HepG2 (cell line): ENCODE data around the gene CD99L2. TPM values are rescaled to one million over a fixed set of nuclear protein-coding genes. Genes with fewer than 3 reads are reported as not detected.
A peak's percentile ranks its signal among the peaks of the same experiment; 100 is the strongest.

Source experiments
- ATAC-seq: fragments of 200-7000 bp; cut with Tn5 transposase; 3 replicates; pipeline ENCODE4 v1.9.1; 2020; ENCODE audit warnings: mild to moderate bottlenecking, moderate library complexity
- BruUV-seq: library from RNA; stranded (reverse); fragments of 400-500 nt; replicated peaks from 2 replicates; lab custom pipeline; 2021; lab: Mats Ljungman, UMichigan
- CTCF ChIA-PET: fragments of 300-600 bp; formaldehyde crosslinking; extraction: SDS; loops from one replicate; lab custom pipeline; 2021; ENCODE audit warnings: low total read pairs, inconsistent platforms, low intra/inter-chr PET ratio; lab: Yijun Ruan, JAX
- POLR2A ChIA-PET: fragments of 350-600 bp; sonication (Branson Sonifier 250); formaldehyde crosslinking; loops from one replicate; lab custom pipeline; 2020; ENCODE audit warnings: antibody characterized with exemption, inconsistent platforms; lab: Yijun Ruan, JAX
- DNase-seq: peaks from one replicate; pipeline ENCODE4 v3.0.0-alpha.2; 2015; ENCODE audit warnings: low spot score
- FAIRE-seq: peaks from 3 replicates; lab custom pipeline; 2011; peaks lifted over from hg19 to GRCh38; lab: Jason Lieb, UNC
- H2AFZ ChIP-seq: one replicate; pipeline ENCODE4 v1.6.1; 2011; ENCODE audit warnings: low read length, inconsistent platforms
- H3K27ac ChIP-seq: fragments of 300-600 bp; 3 replicates; pipeline ENCODE4 v1.8.0; 2011; ENCODE audit warnings: mixed run types, mild to moderate bottlenecking, mixed read lengths, low read length, inconsistent platforms; ENCODE audit not compliant: insufficient read depth; ENCODE audit errors: extremely low read length
- H3K27me3 ChIP-seq, 2 experiments: fragments of 200-600 bp in 1 of 2; 2 replicates in 1 of 2; 3 replicates in 1 of 2; pipeline versions ENCODE4 v1.6.0 to v1.8.0; 2011; ENCODE audit warnings: low read length in 2 of 2, mild to moderate bottlenecking in 2 of 2, moderate library complexity in 2 of 2, inconsistent platforms in 1 of 2; ENCODE audit not compliant: insufficient read depth in 2 of 2, control insufficient read depth in 1 of 2
- H3K36me3 ChIP-seq, 2 experiments: fragments of 200-600 bp in 1 of 2; replicated peaks in 1 of 2; 2 replicates in 1 of 2; 3 replicates in 1 of 2; pipeline versions ENCODE4 v1.5.1 to v1.8.0; 2011; ENCODE audit warnings: low read length in 2 of 2, inconsistent platforms in 1 of 2; ENCODE audit not compliant: insufficient read depth in 2 of 2, control insufficient read depth in 1 of 2
- H3K4me1 ChIP-seq: 2 replicates; pipeline ENCODE4 v1.5.1; 2012; ENCODE audit warnings: low read length, inconsistent platforms; ENCODE audit not compliant: insufficient read depth
- H3K4me2 ChIP-seq: 2 replicates; pipeline ENCODE4 v1.6.0; 2011; ENCODE audit warnings: low read depth, low read length, inconsistent platforms
- H3K4me3 ChIP-seq, 3 experiments: fragments of 200-600 bp in 1 of 3; sonication (generic), shearing (Covaris generic) in 1 of 3; replicated peaks in 1 of 3; 2 replicates each; pipeline ENCODE4 v1.5.1; 2011 to 2016; ENCODE audit warnings: low read length in 3 of 3, inconsistent platforms in 2 of 3, low read depth in 2 of 3, mild to moderate bottlenecking in 2 of 3, control low read depth in 1 of 3, mixed read lengths in 1 of 3; ENCODE audit not compliant: insufficient read depth in 1 of 3
- H3K79me2 ChIP-seq: one replicate; pipeline ENCODE4 v1.6.1; 2011; ENCODE audit warnings: low read length, inconsistent platforms; ENCODE audit not compliant: insufficient read depth
- H3K9ac ChIP-seq: 2 replicates; pipeline ENCODE4 v1.6.0; 2011; ENCODE audit warnings: mild to moderate bottlenecking, low read depth, low read length, inconsistent platforms; ENCODE audit not compliant: insufficient read depth
- H3K9me3 ChIP-seq: 2 replicates; pipeline ENCODE4 v1.5.1; 2012; ENCODE audit warnings: mild to moderate bottlenecking, low read length
- H4K20me1 ChIP-seq: 2 replicates; pipeline ENCODE4 v1.6.0; 2011; ENCODE audit warnings: inconsistent platforms, mild to moderate bottlenecking, low read length, moderate library complexity; ENCODE audit not compliant: insufficient read depth
- DMAP1 ChIP-seq: IDR thresholded peaks from 2 replicates; pipeline ENCODE4 v1.6.1; 2016
- KLF13 ChIP-seq: sonication (generic); formaldehyde crosslinking; IDR thresholded peaks from 2 replicates; pipeline ENCODE4 v1.4.0; 2020; ENCODE audit warnings: mild to moderate bottlenecking, missing genetic modification reagents
- MAF1 ChIP-seq: sonication (generic); formaldehyde crosslinking; IDR thresholded peaks from 2 replicates; pipeline ENCODE4 v1.5.0; 2020; ENCODE audit warnings: missing genetic modification reagents, borderline replicate concordance
- MAFF ChIP-seq: IDR thresholded peaks from 2 replicates; pipeline ENCODE4 v1.6.1; 2011; ENCODE audit warnings: low read depth, low read length, improper control_type of control experiment
- MAFK ChIP-seq, 2 experiments: IDR thresholded peaks in 1 of 2; conservative IDR thresholded peaks in 1 of 2; 2 replicates each; pipeline ENCODE4 v1.6.1; 2011; ENCODE audit warnings: improper control_type of control experiment in 2 of 2, low read length in 2 of 2
- ZNF260 ChIP-seq: sonication (generic); formaldehyde crosslinking; IDR thresholded peaks from 2 replicates; pipeline ENCODE4 v1.4.0; 2020; ENCODE audit warnings: missing genetic modification reagents, low read depth, mild to moderate bottlenecking, borderline replicate concordance
- ZNF558 ChIP-seq: sonication (generic); formaldehyde crosslinking; IDR thresholded peaks from 2 replicates; pipeline ENCODE4 v1.9.0; 2022; ENCODE audit warnings: mild to moderate bottlenecking, missing genetic modification reagents, borderline replicate concordance
- WGBS: methylation state at CpG from one replicate; pipeline ENCODE4 v1.1.6; 2017; ENCODE audit warnings: low lambda C conversion rate; 5-methylcytosine and 5-hydroxymethylcytosine counted together
- in situ Hi-C: cut with HindIII; loops from 2 replicates; pipeline ENCODE4 v1.10.0; 2017; ENCODE audit warnings: low pct_unique_long_range_greater_than_20kb; ENCODE audit not compliant: extremely low pct_ligation_motif_present
- intact Hi-C: fragments of 100-400 bp; cut with micrococcal nuclease; formaldehyde crosslinking; loops from one replicate; pipeline ENCODE4 v1.10.0; 2022; ENCODE audit not compliant: unreplicated experiment
- polyA plus RNA-seq, 8 experiments: library from polyadenylated mRNA; depleted of rRNA in 3 of 8; stranded (reverse) in 7 of 8; unstranded in 1 of 8; fragments of >200 nt; fragmentation: Illumina TruSeq in 4 of 8; extraction: Trizol in 4 of 8; gene quantifications; 2 replicates each; pipeline versions ENCODE4 v1.2.1 to v1.2.3, GENCODE V29; 2011 to 2016; ENCODE audit warnings: low read depth in 4 of 8, missing spikeins in 1 of 8, mixed read lengths in 1 of 8; ENCODE audit not compliant: insufficient read depth in 1 of 8
- total RNA-seq, 5 experiments: library from RNA; depleted of rRNA; stranded (reverse); fragments of >200 nt; fragmentation: Illumina TruSeq; extraction: Trizol; gene quantifications; 2 replicates each; pipeline ENCODE4 v1.2.3, GENCODE V29; 2016; ENCODE audit warnings: low read depth in 1 of 5

The CD99L2 gene
- total and polyA plus RNA-seq, 2 of the 13 experiments (the other 11 are each of a cell fraction or from before 2014, with no cell fraction given) = 6.9 to 7.6 TPM

- DNase-seq (no peak), ATAC-seq (no peak), FAIRE-seq (no peak)
- Histone ChIP-seq H3K27me3 (peaks cover 3 to 11% of the 10 kb centered on the region in 2 experiments; a peak in 3 of 5 replicates), H3K4me2 (no peak overlapping the region), H3K4me1 (no peaks in the 10 kb centered on the region), H3K36me3 (no peaks in the 10 kb centered on the region), H3K9ac (no peak overlapping the region), H4K20me1 (no peaks in the 10 kb centered on the region), H3K9me3 (no peaks in the 10 kb centered on the region), H2AFZ (no peak overlapping the region), H3K79me2 (no peaks in the 10 kb centered on the region), H3K27ac (no peak overlapping the region), H3K4me3 (no peak overlapping the region)
- ChIA-PET CTCF (no interaction called here), POLR2A (no interaction called here)
- 50% methylated on average over 6 of the region's 6 CpGs for WGBS
- in situ Hi-C loops (no loop called here), intact Hi-C loops (no loop called here)
- BruUV-seq = no TSS peak
- TF ChIP-seq MAF1 (CRISPR knock-in tag) = no peak
- no peak for TF ChIP-seq KLF13 (CRISPR knock-in tag)
- no peak for TF ChIP-seq DMAP1 (CRISPR knock-in tag)
- TF ChIP-seq ZNF558 (CRISPR knock-in tag) = no peak
Measured at GRCh38 chrX:150903110-150903508, 4.6 kb upstream of the CD99L2 start.

GRCh38 chrX:150902434-150903109 is 4.1 kb upstream of the CD99L2 start:
- WGBS = 4% methylated on average over 3 of the region's 7 CpGs
- intact Hi-C loops (no loop called here), in situ Hi-C loops (no loop called here)
- ChIA-PET CTCF (no interaction called here), POLR2A (no interaction called here)
- TF ChIP-seq MAFK (conservative IDR thresholded peaks at IDR 0.05 in 1 of 2, IDR thresholded peaks at IDR 0.05 in 1 of 2; ENCODE audit: low read length in 2 of 2) (peak; percentile 50 to 71; a peak in 3 of 4 replicates), ZNF260 (CRISPR knock-in tag) (no peak), MAFF (peak; percentile 69)
- Histone ChIP-seq H3K27me3 (peaks cover 3 to 11% of the 10 kb centered on the region in 2 experiments; a peak in 3 of 5 replicates), H3K4me3 (no peak overlapping the region), H3K9ac (no peak overlapping the region), H3K27ac (no peak overlapping the region), H3K4me2 (no peak overlapping the region), H3K36me3 (no peaks in the 10 kb centered on the region), H3K4me1 (peaks cover 3% of the 10 kb centered on the region; the same call in 1 of the 2 replicates), H3K9me3 (no peaks in the 10 kb centered on the region), H4K20me1 (no peaks in the 10 kb centered on the region), H3K79me2 (no peaks in the 10 kb centered on the region), H2AFZ (no peak overlapping the region)
- DNase-seq (no peak), ATAC-seq (no peak), FAIRE-seq (no peak)
- no TSS peak for BruUV-seq
